Kidney epithelial cell (primary cell): Measurements from ENCODE around the gene CALCR. TPM values are rescaled to one million over a fixed set of nuclear protein-coding genes. Genes with fewer than 3 reads are reported as not detected.

Source experiments
- DNase-seq: peaks from one replicate; pipeline ENCODE4 v3.0.0-alpha.2; 2010; ENCODE audit warnings: low read depth
- H3K27me3 ChIP-seq: 2 replicates; pipeline ENCODE4 v1.6.0; 2011; ENCODE audit warnings: low read length; ENCODE audit not compliant: control insufficient read depth, insufficient read depth
- H3K36me3 ChIP-seq: 2 replicates; pipeline ENCODE4 v1.5.1; 2011; ENCODE audit warnings: low read length; ENCODE audit not compliant: control insufficient read depth, insufficient read depth
- H3K4me3 ChIP-seq: 2 replicates; pipeline ENCODE4 v1.5.1; 2011; ENCODE audit warnings: low read depth, mild to moderate bottlenecking, control low read depth, low read length
- total RNA-seq: library from RNA; depleted of rRNA; stranded (reverse); fragments of >200 nt; gene quantifications from 2 replicates; pipeline ENCODE4 v1.2.3, GENCODE V29; 2015
- TF ChIP-seq, protein P1 (sequence below): IDR thresholded peaks from 2 replicates; pipeline ENCODE4 v1.5.1; 2011; ENCODE audit warnings: mild to moderate bottlenecking, moderate library complexity, low read length, control low read depth, inconsistent platforms; ENCODE audit not compliant: insufficient read depth, poor library complexity, severe bottlenecking

Gene CALCR
- total RNA-seq, 1 donor from 2014 or later, result not detected

- no peak overlapping the region for H3K4me3 ChIP-seq
- peaks cover 25% of the 10 kb centered on the region for H3K27me3 ChIP-seq
- TF ChIP-seq, protein P1, sequence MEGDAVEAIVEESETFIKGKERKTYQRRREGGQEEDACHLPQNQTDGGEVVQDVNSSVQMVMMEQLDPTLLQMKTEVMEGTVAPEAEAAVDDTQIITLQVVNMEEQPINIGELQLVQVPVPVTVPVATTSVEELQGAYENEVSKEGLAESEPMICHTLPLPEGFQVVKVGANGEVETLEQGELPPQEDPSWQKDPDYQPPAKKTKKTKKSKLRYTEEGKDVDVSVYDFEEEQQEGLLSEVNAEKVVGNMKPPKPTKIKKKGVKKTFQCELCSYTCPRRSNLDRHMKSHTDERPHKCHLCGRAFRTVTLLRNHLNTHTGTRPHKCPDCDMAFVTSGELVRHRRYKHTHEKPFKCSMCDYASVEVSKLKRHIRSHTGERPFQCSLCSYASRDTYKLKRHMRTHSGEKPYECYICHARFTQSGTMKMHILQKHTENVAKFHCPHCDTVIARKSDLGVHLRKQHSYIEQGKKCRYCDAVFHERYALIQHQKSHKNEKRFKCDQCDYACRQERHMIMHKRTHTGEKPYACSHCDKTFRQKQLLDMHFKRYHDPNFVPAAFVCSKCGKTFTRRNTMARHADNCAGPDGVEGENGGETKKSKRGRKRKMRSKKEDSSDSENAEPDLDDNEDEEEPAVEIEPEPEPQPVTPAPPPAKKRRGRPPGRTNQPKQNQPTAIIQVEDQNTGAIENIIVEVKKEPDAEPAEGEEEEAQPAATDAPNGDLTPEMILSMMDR, result no peak
- no peak for DNase-seq
- no peaks in the 10 kb centered on the region for H3K36me3 ChIP-seq
Measured at GRCh38 chr7:93578762-93579161, 4.2 kb upstream of the CALCR start.

DNA sequence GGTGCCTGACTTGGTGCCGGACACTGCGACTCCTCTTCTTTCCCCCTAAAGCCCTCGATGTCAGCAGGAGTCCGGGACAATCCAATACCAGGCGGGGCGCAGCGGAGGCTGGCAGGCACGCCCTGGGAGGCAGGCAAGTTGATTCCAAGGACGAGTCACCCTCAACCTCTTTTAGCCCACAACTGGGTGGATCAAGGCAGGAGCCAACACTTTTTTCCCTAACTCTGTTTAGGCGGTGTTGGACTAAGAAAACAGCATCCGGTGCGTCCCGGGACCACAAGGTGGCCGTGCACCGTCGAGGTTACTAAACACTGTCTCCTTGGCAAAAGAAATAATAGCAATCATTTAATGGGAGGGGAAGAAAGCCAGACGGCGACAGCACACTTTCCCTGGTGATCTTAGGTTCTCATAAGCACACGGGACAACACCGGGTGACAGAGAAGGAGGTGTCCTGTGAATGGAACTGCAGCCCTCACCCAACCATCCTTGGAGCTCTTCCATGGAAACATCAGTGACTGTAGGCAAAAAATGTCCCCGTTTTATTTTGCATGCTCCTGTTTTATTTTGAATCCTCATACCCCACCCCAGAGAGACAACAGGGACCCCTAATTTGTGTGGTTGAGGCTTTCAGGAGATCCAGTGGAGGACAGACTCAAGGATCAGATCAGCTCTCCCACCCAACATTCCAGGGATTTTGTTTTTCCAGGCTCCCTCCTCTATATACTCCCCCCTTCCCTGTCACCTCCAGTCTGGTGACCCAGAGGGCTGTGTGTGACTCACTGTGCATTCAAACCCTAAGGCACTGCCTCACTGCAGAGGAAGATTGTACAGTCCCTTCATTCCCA lies 1.3 kb upstream of the CALCR start:
- Histone ChIP-seq H3K27me3 (peaks cover 25% of the 10 kb centered on the region), H3K36me3 (no peaks in the 10 kb centered on the region), H3K4me3 (no peak overlapping the region)
- TF ChIP-seq, protein P1, result no peak
- DNase-seq, result no peak

- Histone ChIP-seq H3K27me3 (peaks cover 25% of the 10 kb centered on the region), H3K4me3 (no peak overlapping the region), H3K36me3 (no peaks in the 10 kb centered on the region)
- DNase-seq, result no peak
- TF ChIP-seq, protein P1, result no peak
Measured at GRCh38 chr7:93574269-93574645, 267 bp downstream of the CALCR start.

DNA sequence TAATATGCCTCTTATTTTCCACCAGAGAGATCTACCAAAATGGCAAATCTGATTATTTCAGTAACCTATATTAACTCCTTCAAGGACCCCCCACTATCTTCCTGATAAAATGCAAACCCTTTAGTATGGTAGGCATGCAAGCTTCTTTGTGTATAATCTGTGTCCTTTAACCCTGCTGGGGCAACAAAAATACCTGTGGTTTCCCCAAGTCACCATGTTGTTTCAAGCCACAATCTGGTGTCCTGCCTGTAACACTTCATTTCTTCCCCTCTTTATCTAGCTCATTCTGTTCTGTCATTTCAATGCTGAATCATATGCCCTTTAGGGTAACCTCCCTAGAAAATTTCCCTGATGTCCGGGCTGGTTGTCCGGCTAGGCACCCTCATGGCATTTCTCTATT lies 5.3 kb downstream of the CALCR start:
- no peaks in the 10 kb centered on the region for H3K36me3 ChIP-seq
- no peak for DNase-seq
- no peak overlapping the region for H3K4me3 ChIP-seq
- TF ChIP-seq, protein P1, result no peak
- peaks cover 3% of the 10 kb centered on the region for H3K27me3 ChIP-seq

DNA sequence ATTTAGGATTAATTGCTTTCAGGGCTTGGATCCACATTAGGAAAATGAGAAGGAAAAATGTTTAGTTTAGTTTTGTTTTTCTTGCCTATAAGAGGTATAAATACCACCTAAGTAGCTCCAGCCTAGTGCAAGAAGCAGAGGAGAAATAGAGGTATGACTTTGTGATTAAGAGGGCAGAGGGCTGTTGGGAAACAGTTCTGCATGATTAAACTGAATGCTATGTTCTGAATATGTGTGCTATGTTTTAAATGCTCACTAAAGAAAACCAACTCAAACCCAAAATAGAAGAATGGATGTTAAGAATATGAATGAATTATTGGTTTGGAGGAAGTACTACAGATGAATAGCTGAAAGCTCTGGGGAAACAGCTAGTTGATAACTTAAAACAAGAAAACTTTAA lies 7.6 kb downstream of the CALCR start:
- DNase-seq, result no peak
- Histone ChIP-seq H3K36me3 (no peaks in the 10 kb centered on the region), H3K4me3 (no peak overlapping the region), H3K27me3 (no peaks in the 10 kb centered on the region)
- TF ChIP-seq, protein P1, result no peak

DNA sequence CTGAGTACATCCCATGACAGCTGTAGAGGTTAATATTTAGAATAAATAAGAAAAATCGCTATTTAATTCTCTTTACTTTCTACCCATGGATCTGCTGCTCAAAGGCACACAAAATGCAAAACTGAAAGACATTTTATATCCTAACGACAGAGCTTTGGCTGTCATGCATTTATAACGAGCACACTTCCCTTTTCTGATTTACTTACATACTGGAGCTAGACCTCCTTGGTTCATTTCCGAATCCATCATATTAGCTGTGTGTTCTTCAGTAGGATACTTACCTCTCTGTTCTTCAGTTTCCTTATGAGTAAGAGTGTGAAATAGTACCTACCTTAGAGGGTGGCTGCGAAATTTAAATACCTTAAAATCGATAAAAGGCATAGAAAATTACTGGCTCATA lies 10.9 kb downstream of the CALCR start:
- Histone ChIP-seq H3K4me3 (no peak overlapping the region), H3K27me3 (no peaks in the 10 kb centered on the region), H3K36me3 (no peaks in the 10 kb centered on the region)
- DNase-seq, result no peak
- TF ChIP-seq, protein P1, result no peak
